K562 (cell line): ENCODE data around the gene SIGLEC6. TPM values are rescaled to one million over a fixed set of nuclear protein-coding genes. Genes with fewer than 3 reads are reported as not detected.

ENCODE experiments used
- ARID1B ChIP-seq: fragments of 450-650 bp; IDR thresholded peaks from 2 replicates; pipeline ENCODE4 v1.6.1; 2016; ENCODE audit warnings: antibody characterized with exemption, mild to moderate bottlenecking, inconsistent platforms
- FOS ChIP-seq: IDR thresholded peaks from 3 replicates; pipeline ENCODE4 v1.6.1; 2011; ENCODE audit not compliant: insufficient read length; ENCODE audit errors: extremely low read depth
- FOXA1 ChIP-seq: fragments of 450-650 bp; IDR thresholded peaks from 2 replicates; pipeline ENCODE4 v1.6.1; 2016; ENCODE audit warnings: mild to moderate bottlenecking, borderline replicate concordance
- GATAD2B ChIP-seq: fragments of 450-650 bp; IDR thresholded peaks from 2 replicates; pipeline ENCODE4 v1.6.1; 2017; ENCODE audit warnings: mild to moderate bottlenecking, borderline replicate concordance
- HDAC1 ChIP-seq, 2 experiments: fragments of 450-650 bp; IDR thresholded peaks; 2 replicates each; pipeline ENCODE4 v1.6.1; 2016 to 2017; ENCODE audit warnings: inconsistent platforms in 1 of 2, mild to moderate bottlenecking in 1 of 2, moderate library complexity in 1 of 2
- NCOA6 ChIP-seq: fragments of 450-650 bp; IDR thresholded peaks from 2 replicates; pipeline ENCODE4 v1.6.1; 2017; ENCODE audit warnings: mild to moderate bottlenecking
- POLR2AphosphoS5 ChIP-seq: IDR thresholded peaks from 2 replicates; pipeline ENCODE4 v1.6.1; 2011; ENCODE audit warnings: mild to moderate bottlenecking, low read depth, low read length, moderate library complexity; ENCODE audit not compliant: control insufficient read depth, insufficient read depth
- TGIF2 ChIP-seq: sonication (generic); formaldehyde crosslinking; IDR thresholded peaks from 2 replicates; pipeline ENCODE4 v1.8.1; 2022; ENCODE audit warnings: mild to moderate bottlenecking, missing genetic modification reagents, moderate library complexity
- ZBTB8A ChIP-seq: fragments of 450-650 bp; IDR thresholded peaks from 2 replicates; pipeline ENCODE4 v1.6.1; 2018; ENCODE audit warnings: mild to moderate bottlenecking, moderate library complexity; ENCODE audit not compliant: partially characterized antibody
- ZFP1 ChIP-seq: fragments of 450-650 bp; formaldehyde crosslinking; IDR thresholded peaks from 2 replicates; pipeline ENCODE4 v1.4.0; 2020; ENCODE audit warnings: mild to moderate bottlenecking, mixed read lengths
- polyA plus RNA-seq, 8 experiments: library from polyadenylated mRNA; depleted of rRNA in 4 of 8; stranded (reverse) in 5 of 8; unstranded in 3 of 8; fragments of >200 nt; fragmentation: Nextera tagmentation in 2 of 8; fragmentation: Illumina TruSeq in 1 of 8; extraction: Ambion mirVana in 2 of 8; extraction: Trizol in 1 of 8; gene quantifications; 2 replicates each; pipeline versions ENCODE4 v1.2.1 to v1.2.3, GENCODE V29; 2011 to 2014; ENCODE audit warnings: inconsistent platforms in 1 of 8, missing spikeins in 1 of 8
- total RNA-seq, 7 experiments: library from RNA; depleted of rRNA in 6 of 7; stranded (reverse); fragments of >200 nt in 6 of 7; fragmentation: Illumina TruSeq in 2 of 7; extraction: Trizol in 2 of 7; gene quantifications; 2 replicates each; pipeline versions ENCODE4 v1.2.1 to v1.2.3, GENCODE V29; 2011 to 2021; ENCODE audit warnings: low replicate concordance in 1 of 7
- TF ChIP-seq, protein P1 (sequence below), 2 experiments: fragments of 450-650 bp in 1 of 2; sonication (generic) in 1 of 2; formaldehyde crosslinking in 1 of 2; IDR thresholded peaks; 2 replicates each; pipeline versions ENCODE4 v1.7.1 to v1.9.0; 2016 to 2022; ENCODE audit warnings: inconsistent platforms in 1 of 2, mild to moderate bottlenecking in 1 of 2, missing genetic modification reagents in 1 of 2
- TF ChIP-seq, protein P2 (sequence below): fragments of 250-450 bp; sonication (Bioruptor Pico); IDR thresholded peaks from 2 replicates; pipeline ENCODE4 v1.9.0; 2021; ENCODE audit warnings: mild to moderate bottlenecking
- TF ChIP-seq, protein P3 (sequence below): fragments of 450-650 bp; IDR thresholded peaks from one replicate; pipeline ENCODE4 v1.6.1; 2018; ENCODE audit warnings: mild to moderate bottlenecking, moderate library complexity; ENCODE audit not compliant: partially characterized antibody
- TF ChIP-seq, protein P4 (sequence below): fragments of 450-650 bp; formaldehyde crosslinking; IDR thresholded peaks from 2 replicates; pipeline ENCODE4 v1.4.0; 2022; ENCODE audit warnings: missing genetic modification characterization

SIGLEC6 gene
- total and polyA plus RNA-seq, 9 of the 15 experiments (the other 6 are each of a cell fraction or from before 2014, with no cell fraction given), result 0.03 to 17.5 (median 0.71) TPM

DNA sequence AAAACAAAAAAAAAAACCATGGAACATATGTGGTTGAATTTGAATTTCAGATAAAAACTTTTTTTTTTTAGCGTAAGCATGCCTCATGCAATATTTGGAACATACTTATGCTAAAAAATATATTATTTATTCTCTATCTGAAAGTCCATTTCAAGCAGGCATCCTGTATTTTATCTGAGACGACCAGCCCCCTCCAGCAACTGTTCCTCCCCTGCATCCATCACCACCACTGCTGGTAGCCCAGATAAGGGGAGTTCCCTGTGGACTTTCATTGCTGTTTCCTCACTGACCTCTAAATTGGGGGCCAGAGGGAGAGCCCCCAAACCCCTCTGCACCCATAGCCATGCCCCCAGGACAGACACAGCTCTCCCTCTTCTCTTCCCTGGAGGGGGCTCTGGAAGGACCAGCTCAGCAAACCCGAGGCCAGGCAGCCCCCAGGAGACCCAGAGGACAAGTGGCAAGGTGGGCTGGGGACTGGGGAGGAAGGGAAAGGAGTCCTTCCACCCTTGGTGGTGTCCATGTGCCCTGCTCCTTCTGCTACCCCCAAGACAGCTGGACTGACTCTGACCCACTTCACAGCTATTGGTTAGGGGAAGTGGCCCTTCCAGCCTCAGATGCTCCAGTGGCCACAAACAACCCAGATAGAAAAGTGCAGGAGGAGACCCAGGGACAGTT, 23.3 kb downstream of the SIGLEC6 start (continued):
- TF ChIP-seq, protein P1, sequence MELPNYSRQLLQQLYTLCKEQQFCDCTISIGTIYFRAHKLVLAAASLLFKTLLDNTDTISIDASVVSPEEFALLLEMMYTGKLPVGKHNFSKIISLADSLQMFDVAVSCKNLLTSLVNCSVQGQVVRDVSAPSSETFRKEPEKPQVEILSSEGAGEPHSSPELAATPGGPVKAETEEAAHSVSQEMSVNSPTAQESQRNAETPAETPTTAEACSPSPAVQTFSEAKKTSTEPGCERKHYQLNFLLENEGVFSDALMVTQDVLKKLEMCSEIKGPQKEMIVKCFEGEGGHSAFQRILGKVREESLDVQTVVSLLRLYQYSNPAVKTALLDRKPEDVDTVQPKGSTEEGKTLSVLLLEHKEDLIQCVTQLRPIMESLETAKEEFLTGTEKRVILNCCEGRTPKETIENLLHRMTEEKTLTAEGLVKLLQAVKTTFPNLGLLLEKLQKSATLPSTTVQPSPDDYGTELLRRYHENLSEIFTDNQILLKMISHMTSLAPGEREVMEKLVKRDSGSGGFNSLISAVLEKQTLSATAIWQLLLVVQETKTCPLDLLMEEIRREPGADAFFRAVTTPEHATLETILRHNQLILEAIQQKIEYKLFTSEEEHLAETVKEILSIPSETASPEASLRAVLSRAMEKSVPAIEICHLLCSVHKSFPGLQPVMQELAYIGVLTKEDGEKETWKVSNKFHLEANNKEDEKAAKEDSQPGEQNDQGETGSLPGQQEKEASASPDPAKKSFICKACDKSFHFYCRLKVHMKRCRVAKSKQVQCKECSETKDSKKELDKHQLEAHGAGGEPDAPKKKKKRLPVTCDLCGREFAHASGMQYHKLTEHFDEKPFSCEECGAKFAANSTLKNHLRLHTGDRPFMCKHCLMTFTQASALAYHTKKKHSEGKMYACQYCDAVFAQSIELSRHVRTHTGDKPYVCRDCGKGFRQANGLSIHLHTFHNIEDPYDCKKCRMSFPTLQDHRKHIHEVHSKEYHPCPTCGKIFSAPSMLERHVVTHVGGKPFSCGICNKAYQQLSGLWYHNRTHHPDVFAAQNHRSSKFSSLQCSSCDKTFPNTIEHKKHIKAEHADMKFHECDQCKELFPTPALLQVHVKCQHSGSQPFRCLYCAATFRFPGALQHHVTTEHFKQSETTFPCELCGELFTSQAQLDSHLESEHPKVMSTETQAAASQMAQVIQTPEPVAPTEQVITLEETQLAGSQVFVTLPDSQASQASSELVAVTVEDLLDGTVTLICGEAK (IDR thresholded peaks at IDR 0.05), result no peak
- TF ChIP-seq, protein P1 (CRISPR knock-in tag; IDR thresholded peaks at IDR 0.05), result no peak
- TF ChIP-seq FOS (no peak), NCOA6 (no peak), TGIF2 (CRISPR knock-in tag) (no peak), POLR2AphosphoS5 (peak; percentile 99), ZFP1 (CRISPR knock-in tag) (no peak), ARID1B (peak; percentile 99), ZBTB8A (no peak), FOXA1 (no peak), HDAC1 (IDR thresholded peaks at IDR 0.05) (0 out of 4 replicates have a peak, but pooled peaks of 1 of the 2 experiments have one; percentile 9), GATAD2B (peak; percentile 58)
- TF ChIP-seq, protein P2, sequence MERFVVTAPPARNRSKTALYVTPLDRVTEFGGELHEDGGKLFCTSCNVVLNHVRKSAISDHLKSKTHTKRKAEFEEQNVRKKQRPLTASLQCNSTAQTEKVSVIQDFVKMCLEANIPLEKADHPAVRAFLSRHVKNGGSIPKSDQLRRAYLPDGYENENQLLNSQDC, result no peak
- TF ChIP-seq, protein P3, sequence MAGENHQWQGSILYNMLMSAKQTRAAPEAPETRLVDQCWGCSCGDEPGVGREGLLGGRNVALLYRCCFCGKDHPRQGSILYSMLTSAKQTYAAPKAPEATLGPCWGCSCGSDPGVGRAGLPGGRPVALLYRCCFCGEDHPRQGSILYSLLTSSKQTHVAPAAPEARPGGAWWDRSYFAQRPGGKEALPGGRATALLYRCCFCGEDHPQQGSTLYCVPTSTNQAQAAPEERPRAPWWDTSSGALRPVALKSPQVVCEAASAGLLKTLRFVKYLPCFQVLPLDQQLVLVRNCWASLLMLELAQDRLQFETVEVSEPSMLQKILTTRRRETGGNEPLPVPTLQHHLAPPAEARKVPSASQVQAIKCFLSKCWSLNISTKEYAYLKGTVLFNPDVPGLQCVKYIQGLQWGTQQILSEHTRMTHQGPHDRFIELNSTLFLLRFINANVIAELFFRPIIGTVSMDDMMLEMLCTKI, result no peak
- TF ChIP-seq, protein P4, sequence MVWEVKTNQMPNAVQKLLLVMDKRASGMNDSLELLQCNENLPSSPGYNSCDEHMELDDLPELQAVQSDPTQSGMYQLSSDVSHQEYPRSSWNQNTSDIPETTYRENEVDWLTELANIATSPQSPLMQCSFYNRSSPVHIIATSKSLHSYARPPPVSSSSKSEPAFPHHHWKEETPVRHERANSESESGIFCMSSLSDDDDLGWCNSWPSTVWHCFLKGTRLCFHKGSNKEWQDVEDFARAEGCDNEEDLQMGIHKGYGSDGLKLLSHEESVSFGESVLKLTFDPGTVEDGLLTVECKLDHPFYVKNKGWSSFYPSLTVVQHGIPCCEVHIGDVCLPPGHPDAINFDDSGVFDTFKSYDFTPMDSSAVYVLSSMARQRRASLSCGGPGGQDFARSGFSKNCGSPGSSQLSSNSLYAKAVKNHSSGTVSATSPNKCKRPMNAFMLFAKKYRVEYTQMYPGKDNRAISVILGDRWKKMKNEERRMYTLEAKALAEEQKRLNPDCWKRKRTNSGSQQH (CRISPR knock-in tag), result no peak
